Measurements from ENCODE around the gene ATXN1.

ATXN1 gene

DNA sequence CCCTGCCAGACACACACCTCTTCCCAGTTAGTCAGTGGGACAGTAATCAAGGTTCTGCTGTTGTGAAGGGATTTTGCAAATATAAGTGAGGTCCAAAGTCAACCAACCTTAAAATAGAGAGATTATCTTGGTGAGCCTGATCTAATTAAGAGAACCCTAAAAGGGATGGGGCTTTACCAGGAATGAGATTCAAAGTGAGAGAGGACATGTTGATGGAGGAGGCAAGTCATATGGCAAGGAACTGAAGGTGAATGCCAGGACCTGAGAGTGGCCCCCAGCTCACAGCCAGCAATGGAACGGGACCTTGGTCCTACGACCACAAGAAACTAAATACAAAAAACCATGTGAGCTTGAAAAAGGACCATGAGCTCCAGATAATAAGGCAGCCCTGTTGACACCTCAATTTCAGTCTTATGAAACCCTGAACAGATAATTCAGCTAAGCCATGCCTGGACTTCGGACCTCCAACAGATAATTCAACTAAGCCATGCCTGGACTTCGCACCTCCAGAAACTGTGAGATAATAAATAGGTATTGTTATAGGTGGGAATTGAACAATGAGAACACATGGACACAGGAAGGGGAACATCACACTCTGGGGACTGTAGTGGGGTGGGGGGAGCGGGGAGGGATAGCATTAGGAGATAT, 269.5 kb downstream of the ATXN1 start:
- no peak for DNase-seq

DNA sequence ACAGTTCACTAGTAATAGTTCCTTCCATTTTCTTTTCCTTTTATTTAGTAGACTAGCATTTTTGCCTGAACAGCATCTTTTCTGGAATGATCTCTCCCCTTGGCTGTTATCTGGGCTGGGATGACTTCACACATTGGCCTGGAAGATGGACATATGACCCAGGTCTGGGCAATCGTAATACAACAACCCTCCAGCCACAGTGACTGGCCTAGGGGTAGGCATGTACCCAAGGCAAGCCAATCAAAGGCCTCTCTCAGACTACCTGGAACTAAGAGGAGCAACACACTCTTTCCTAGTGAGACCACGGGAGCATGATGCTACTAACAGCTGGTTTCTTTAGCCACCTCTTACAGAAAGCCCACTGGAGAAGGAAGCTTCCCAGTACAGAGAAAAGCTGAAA, 270.6 kb downstream of the ATXN1 start:
- DNase-seq = no peak

DNA sequence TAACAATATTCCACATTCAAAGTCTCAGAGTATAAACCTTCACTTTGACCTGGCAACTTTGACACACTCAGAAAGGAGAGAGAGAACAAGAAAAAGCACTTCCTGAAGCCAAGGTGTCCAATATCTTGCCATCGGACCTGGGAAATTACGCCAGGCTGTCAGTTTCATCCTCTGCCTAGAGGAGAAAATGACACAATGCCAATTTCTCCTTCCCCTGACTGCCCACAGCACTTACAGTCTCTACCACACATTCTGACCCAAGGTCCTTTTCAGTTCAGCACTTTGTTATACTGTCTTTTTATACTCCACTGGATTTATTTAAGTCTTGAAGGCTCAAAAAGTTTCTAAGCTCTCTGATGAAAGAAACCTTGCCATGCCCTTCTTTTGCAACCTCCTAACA, 272.4 kb downstream of the ATXN1 start:
- no peak for DNase-seq

DNA sequence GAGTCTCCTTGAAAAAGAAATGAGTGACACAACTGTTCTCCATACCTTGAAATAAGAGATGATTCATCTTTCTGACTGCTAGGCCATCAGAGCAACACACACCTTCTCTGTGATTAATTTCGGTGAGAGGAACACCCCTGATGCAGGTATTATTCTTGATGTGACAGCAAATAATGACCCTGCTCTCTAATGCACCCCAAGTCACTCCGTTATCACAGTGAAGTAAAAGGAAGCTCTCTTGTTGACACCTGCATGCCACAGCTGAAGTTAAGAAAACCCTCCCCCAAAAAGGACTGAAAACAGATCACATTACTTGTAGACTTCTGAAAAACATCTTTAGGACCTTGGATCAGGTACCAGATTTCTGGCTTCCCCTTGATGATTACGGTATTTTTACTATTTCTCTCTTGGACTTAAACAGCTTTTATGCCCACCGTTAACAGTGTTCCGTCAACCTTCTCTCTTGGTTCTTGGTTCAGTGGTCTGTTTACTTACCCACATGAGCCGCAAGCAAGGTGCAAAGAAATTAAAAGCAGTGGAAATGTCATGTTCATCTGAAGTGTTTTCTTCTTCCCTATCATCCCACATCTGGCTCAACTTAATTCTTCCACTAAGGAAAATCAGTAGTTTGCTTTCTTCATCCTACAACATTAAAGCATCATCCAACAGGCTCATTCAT, 273.1 kb downstream of the ATXN1 start:
- no peak for DNase-seq

DNA sequence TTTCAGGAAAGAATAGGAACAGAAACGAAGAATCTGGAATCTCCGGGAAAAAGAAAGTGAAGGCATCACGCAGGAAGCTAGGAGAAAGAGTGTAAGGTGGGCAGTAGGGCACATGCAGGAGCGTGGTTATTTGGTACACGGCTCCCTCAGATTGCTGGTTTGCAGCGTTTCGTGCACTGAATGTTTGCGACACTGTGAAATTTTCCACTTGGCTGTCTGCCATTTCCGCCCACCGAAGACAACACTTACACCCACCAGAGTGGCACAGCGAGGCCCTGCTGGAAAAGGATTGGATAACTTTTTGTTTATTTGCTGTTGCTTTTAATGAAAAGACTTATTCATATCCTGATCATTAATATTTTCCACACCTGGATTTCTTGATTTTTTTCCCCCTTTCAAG, 274.6 kb downstream of the ATXN1 start:
- DNase-seq = no peak

DNA sequence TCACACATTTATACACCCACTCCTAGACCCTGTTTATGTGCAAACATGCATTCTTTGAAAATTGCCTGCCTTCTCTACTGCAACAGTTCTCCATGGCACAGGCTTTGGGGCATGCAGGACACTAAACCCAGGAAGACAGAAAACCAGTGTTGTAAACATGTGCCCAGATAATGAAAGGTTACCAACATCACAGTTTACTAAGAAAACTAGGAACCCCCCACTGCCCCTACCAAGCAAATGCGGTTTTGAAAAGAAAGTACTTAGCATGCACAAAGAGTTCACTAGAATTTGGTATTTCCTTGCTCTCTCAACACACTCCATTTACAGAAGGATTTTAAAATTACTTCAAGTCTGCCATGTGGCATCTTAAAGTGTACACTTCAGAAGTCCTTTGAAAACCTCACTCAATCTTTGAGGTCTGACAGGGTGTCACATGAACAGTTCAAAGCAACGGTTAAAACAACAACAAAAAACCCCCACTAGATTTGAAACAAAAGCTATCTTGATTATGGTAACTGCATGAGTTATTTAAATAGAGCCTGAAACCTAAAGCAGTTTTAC, 277.9 kb downstream of the ATXN1 start:
- no peak for DNase-seq

DNA sequence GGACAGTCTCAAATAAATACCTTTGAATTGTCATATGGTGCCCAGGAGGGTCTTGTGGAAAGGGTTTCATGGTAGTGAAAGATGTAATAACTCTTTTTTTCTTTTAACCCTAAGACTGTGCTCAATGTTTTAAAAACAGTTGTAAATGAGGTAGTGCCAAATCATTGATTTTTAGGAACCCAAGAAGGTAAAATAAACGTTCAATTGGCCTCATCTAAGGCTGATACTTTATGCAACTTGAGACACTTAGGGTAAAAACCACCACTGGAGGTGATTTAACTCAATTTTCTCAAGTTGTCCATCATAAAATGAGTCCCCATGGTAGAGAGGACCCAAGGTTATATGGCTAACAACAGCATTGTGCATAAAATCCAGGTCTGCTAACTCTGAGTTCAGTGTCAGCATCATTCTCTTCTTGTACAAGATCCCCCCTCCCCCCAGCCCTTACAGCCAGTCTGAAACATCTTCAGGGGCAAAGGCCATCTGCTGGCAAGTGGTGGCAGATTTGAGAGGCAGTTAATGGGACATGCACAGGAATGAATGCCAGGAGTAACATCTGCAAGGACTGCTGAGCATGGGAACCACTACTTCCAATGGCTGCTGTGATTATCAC, 278.5 kb downstream of the ATXN1 start:
- no peak for DNase-seq

DNA sequence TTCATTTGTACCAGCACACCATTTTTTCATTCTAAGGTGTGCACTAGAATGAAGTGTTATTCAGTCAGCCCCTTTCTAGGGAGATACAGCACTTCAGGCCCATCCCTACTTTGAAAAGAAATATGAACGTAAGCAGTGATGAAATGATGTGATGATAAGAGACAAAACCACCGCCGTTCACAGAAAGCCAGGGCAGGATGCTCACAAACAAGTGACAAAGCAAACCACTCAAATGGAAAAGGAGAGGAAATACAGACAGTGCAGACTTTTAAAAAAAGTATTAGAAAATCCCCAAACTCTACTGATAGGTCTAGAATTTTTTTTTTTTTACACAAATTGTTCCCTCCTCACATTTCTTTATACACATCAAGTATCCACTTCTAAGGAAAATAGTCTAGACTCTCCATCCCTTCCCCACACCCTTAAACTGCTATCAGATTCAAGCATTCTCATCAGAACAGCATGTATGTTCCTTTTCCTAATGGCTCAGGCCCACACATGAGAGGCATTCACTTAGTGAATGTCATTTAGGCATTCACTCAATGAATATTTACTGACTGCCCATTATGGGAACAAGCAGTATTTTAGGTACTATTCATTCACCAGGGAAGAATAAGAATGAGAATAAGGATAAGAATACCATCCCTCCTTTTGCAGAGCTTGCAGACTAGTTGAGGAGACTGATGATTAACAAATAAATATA, 279.4 kb downstream of the ATXN1 start:
- no peak for DNase-seq

DNA sequence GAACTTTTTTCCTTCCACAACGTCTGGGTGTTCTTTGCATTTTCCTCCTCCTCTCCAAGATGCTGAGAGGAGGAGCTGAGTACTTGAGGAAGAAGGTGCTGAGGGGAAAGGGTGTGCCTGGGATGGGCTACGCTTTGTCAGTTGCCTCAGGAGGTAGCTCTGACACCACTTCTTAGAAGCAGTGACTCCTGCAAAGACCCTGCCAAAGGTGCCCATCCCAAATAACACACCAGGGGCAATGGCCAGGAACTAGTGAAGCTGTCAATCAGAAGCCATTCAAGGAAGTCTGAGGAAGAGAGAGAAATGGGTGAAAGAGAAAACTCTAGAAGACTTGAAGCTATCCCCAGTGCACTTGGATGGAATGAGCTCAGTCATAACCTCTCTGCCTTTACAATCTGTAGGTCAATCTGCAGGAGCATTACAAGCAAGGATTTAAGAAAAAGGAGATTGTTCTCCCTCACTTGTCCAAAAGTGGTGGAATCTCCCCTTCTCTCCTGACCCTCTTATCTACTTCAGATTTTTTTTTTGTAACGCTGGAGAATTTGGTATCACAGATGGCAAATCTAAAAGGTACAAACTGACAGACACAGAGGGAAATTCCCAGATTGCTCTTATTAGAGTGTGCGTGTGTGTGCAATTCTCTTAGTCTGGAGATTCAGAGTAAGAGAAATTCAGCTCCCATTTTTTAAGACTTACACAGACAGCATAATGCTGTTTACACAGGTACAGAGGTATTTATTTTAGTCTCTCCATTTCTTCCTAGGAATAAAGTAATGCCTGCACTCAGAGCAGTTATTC, 280.3 kb downstream of the ATXN1 start:
- DNase-seq = no peak

DNA sequence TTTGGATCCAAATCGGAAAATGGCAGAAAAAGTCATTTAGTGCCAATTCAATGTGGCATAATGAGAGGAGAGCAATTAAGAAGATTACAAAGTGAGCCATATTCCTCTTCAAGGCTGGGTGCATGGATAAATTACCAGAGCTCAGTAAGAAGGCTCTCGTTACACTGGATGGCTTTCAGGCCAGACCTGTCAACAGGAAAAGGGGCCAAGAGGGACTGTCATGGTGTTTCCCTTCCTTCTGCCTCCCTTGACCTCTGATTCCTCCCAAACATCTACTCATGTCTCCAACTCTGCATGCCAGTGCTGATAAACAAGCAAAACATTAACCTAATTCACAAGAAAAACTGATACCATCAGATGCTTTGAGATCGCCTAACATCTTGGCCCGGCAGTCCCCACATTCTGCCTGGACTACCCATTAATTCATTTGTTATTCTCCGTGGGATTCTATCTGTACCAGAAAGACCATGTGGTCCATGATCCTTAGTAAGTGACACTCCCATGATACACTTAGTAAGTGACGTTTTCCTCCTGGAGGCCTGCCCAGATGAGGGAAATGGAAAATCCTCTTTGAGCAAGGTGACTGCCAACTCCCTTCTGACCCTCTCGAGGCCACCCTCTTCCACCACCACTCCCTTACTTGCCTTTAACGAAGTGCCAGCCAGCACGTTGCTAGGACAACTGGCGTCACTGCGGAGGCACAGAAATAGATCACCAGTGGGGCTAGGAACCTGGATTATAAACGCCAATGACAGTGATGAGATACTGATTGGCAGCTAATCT, 283.7 kb downstream of the ATXN1 start:
- DNase-seq = no peak

DNA sequence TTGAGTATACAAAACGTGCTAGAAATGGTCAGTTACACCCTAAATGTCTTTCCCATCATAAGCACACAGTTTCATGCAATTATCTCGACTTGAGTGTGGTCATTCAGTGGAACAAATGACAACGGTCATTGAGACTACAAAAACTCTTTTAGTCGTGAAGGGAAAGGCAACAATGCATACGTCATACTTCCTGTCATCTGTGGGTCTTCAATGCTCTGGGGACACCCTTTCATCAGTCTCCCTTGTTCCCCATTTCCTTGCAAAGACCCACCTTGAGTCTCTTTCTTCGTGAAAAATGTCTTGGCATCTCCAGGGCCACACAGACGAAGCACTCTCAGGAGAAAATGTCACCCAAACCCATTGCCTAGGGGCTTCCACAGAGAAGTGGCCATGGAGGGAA, 284.4 kb downstream of the ATXN1 start:
- no peak for DNase-seq

DNA sequence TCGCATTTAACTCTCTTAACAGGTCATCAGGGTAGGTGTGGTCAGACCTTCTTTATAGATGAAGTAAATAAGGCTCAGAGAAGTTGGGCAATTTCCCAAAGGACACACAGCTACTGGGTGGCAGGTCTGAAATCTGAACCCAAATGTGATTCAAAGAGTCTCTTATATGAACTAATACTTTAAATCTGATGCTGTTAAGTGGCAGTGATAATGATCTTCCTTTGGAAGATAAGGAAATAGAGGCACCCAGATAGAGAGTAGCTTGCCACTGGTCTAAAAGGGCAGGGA, 285.8 kb downstream of the ATXN1 start:
- DNase-seq = no peak

DNA sequence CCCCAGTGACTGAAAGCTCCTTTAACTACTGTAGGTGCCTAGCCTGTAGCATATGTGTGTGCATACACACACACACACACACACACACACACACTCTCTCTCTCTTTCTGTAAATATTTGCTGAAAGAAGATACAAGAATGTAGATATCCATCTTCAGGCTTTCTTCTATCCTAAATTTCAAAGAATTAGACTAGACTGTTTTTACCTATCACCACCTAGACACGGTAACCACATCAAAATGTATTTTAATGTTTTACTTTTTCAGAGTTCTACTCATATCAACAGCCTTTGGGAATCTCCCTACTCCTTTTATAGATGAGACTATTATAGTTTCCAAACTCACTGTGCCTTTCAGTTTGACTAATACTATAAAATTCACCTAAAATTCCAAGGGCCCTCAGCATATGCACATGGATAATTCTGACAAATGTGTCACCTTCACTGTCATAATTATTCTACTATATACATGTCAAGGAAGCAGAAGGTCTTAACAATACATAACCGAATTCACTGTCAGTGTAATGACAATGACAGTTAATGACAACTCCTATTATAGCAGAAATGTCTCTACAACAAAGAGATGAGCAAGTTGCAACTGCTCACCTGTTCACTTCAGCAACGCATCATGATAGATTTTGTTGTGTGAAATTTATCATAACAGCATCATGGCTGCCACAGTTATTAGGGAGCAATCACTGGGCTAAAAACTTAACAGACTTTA, 286.3 kb downstream of the ATXN1 start:
- no peak for DNase-seq

DNA sequence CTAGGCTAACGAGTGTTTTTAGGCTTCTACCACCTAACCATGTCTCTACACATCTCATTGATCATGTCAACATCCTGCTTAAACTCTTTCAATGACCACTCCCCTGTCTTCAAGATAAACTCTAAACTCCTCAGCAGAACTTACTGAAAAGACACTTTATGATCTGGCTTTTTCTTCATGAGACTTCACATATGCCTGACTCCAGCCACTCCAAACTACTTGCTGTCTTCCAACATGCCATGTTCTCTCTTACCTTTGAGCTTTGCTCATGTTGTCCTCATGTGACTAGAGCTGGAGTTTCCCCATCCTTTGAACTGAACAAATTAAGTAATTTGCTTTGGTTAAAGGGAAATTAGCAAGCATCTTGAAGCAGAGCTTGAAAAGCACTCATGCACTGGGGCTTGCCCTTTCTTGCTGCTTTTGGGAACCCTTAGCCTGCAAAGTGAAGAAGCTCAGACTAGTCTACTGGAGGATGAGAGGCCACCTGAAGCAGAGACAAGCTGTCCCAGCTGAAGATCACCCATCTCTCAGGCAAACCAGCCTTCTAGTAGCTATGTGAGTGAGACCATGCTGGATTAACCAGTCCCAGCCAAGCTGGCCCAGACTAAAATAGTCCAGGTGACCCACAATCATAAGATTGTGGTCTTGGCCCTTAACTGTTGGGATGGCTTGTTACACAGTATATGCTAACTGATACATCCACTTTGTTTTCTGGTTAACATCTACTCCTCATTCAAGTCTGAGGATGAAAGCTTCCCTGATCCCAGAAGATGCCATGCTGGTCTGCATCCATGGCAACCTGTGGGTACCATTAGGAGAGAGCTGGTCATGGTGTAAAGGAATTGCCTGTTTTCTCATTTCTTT, 287.1 kb downstream of the ATXN1 start:
- DNase-seq = no peak

DNA sequence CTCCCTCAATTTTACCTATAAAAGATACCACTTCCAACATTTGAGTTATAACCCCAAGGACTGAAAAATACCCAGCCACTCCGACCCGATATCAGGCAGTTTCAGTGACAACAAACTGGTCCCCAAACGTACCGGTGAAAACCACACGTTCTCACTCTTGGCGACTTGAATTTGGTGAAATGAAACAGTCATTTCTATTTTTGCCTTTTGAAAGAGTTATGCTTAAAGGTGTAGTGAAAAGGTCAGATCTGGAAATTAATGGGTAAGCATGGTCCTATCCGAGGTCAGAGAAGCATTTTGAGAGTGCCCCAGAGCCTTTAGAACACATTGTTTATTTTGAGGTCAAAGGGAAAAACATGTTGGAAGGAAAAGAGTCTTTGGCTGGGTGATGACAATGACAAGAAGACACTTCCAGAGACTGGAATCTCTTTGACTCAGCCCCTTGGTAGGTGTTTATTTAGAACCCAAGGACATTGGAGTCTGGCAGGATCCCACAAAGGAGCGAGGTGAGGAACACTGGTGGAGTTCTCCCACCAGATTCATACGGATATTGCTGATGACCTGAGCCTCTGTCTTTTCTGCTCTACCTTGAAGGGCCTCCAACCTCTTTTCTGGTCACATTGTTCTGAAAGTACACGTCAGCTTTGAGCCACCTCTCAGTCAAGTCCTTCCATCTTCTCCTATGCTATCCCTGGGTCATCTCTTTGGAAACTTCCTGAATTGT, 287.9 kb downstream of the ATXN1 start:
- no peak for DNase-seq

DNA sequence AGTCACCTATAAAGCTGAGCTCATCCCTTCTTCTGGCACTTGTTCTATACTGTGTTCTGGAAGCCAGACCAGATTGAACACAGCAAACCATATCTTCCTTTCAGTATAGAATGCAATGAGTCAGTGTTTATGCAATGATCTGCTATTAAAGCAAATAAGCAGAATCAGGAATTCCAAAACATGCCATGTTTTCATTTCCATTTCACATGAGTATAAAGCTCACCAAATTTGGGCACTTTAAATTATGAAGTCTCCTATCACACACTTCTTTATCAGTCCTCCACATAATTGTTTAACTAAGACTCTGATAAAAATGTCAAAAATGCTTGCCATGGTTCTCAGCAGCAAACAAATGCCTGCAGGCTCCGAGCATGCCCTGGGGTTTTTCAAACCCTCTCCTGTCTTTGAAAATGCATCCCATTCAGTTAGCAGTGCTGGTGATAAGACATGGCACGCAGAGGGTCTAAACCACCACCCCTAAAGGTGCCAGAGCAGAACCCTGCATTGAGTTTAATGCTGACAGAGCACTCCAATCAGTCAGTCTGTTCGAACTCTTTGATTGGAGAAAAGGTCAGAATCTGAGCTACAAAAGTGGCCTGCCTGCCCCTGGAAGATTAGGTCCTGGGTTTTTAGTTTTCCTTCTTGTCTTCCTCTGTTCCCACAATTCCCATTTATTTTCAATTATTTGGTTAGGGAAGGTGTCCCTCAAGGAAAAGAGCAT, 288.8 kb downstream of the ATXN1 start:
- no peak for DNase-seq

DNA sequence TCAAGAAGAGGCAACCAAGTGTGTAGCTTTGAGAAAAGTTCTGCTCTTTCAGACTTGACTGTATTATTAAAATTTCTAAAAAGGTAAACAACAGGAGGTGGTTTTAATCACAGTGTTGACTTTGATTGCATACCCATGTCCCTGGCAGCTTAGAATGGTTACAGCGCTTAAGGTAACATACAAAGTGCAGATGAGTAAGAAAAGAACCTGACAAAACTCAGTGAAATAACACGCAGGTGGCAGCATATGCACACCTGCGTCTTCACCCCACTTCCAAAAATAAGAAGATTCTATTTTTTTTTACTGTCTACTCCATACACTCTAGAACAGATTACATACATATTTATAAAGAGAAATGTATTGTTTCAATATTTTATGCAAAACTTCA, 289.4 kb downstream of the ATXN1 start:
- no peak for DNase-seq

DNA sequence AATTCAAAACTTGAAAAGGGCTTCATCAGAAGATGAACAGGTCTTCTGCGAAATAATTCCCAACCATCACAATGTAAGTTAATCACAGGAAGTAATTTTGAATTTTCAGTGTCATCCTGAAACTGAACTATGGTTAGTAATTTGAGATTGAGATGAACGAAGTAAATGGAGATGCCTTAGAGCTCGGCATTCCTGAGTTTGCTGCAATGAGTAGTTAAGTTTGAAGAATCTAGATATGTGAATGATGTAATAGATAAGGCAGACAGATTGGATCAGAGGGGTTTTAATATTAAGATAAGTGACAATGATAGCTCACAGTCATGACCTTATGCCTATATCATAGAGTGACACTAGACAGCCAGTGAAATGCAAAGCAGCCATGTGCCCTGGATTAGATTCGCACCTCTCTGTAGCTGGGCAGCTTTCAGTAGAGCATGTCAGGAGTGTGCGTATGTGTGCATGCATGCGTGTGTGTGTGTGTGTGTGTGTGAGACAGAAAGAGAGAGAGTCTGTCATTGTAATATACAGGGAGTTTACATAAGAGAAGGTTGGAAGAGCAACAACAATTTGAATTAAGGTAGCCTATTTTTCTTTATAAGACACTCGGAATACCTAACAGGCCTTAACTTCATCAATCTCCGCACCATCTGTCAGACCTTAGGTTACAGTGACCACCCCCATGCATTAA, 289.9 kb downstream of the ATXN1 start:
- DNase-seq = no peak

Measured in SHP77 (cell line).